GM04504 (cell line): ENCODE results near the gene ZEB2.
A peak's percentile ranks its signal among the peaks of the same experiment; 100 is the strongest.

Experiments used
- DNase-seq: peaks from one replicate; pipeline ENCODE4 v3.0.0-alpha.2; 2012; ENCODE audit warnings: low read depth

Gene ZEB2

DNA sequence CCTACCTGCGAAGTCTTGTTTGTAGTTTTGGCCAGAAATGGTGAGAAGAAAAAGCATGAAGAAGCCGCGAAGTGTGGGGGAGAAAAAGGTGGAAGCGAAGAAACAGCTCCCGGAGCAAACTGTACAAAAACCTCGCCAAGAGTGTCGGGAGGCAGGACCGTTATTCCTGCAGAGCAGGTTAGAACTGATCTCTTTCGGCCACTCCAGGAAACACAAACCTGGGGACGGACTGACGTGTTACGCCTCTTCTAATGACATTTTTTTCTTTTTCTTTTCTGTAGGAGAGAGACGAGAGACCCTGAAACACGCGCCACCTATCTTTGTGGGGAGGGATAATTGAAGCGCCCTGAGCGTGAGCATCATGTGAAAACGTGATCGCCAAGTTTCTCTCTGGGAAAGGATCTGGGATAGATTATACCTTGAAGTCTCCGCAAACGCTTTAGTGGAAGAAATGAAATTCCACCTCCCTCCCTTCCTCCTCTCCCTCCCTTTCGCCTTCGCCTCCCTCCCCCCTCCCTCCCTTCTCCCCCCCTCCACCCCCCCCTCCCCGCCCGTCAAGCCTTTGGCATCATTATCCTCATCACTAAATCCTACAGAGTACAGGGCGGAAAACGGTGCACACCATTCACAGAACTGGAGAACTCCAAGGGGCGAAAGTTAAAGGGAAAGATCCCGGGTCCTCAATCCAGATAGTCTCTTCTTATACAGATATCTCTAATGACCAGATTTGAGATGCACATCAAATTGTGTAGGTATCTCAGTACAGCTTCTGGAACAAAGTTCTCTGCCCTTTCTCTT is at the start of gene ZEB2:
TSS of gene ZEB2 (minus strand) at position 186 of the 798 bp plus-strand sequence. CDS start 2,769 bp downstream, outside the sequence.
- DNase-seq, result peak; percentile 83

DNA sequence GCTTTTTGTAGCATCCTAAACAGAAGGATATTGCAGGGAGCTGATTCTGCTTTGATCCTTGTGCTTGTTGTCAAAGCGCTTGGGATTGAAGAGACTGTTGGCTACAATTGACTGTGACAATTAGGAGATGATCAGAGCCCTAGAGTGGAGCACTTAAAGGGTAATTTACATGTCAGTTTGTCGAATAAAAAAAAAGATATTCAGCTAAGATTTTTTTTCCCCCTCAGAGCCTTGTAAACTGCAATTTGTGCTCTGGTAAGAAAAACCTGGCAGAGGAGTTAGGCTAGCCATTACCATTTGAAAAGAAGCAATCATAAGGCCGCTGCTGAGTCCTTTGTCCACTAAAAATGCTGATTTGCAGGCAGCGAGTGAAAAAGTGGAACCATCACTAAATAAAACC is 47.8 kb upstream of the ZEB2 start:
- no peak for DNase-seq

DNA sequence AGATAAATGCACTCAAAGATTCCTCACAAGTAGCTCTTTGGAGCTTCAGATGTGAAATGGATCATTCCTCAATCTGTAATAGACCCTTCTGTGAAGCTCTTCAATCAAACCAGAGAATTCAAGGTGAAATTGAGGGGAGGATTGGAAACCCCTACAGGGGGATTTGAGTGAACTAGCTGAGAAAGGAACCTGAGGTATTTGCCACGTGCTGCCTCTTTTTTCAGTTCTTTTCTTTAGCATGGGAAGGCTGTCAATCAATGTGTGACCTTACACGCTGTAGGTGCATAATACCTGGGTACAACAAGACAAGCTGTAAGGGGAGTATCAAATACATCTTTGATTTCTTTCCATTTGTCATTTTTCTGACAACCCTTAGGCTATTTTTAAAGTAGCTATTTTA is 46.5 kb upstream of the ZEB2 start:
- DNase-seq, result no peak

DNA sequence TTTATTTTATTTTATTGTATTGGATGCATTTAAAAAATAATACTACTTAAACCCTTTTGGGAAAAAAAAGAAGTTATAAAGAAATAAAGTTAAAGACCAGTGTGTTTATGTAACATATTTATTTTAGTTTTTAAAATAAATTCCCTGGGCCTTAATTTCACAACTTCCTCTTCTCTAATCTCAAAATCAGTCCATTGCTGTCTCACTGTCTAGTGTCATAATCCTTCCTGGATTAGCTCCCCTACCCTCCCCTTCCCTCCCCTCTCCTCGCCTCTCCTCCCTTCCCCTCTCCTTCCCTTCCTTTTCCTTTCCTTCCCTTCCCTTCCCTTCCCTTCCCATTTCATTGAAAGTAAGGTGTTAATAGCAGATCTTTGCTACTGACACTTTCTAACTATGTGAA is 40.3 kb upstream of the ZEB2 start:
- no peak for DNase-seq

DNA sequence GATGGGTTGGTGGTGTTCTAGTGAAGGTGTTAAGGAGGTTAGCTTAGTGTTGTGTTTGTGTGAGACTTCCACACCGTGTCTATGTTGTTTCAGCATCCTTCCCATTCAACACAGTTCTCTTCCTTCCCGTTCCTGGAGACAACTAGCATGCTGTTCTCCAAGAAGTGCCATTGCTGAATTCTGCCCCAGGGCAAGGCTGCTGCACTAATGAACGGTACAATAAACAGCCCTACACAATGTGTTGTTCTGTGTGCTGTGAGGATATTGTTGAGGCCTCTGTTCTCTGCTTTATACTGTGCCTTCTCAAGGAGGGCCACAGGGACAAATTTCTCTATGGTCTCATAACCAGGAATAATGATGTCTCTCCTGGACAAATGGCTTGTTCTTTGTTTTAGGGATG is 39.8 kb upstream of the ZEB2 start:
- DNase-seq, result no peak

DNA sequence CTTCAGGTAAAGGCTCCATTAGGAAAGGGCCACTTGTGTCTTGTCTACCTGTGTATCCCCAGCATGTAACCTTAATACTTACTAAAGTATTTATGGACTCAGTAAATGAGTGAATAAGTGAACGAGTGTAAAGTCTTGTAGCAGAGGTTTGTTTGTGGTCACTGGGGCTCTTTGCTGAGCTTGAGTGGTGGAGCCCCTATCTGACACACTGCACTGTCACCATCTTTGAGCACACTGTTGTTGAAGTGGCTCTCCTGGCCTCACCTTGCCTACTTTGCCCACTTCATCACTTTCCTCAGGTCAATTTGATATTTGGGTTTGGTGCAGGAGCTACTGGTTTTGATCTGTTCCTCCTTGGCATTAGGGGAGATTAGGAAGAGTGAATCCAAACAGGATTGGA is 39.3 kb upstream of the ZEB2 start:
- DNase-seq, result no peak

DNA sequence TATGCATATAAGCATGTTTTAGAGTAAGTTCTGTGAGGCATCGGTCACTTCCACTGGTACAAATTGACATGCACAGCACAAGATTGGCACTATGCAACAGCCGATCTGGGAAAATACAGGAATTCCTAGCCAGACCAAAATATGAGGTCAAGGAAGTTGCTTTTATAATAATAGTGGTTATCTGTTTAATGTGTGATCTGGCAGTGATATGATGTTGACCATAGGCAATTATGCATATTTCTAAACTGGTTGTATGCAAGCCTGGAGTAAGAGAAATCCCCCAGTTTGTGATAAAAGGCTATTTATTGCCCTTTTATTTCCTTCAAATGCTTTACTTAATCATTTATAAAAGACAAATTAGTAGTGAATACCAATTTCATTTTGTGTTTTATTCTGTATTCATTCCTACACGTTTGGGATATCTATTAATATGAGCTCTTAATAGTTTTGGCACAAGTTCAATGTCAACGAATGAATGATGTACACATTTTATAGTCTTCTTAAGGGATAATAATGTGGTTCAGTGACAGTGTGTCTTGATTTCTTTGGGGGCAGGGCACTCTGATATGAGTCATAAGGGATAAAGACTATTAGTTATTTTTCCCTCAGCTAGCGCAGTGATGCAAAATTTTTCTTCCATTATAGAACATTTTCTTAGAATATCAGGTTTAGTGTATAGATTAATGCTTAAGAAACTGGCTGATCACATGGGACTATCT is 34.7 kb upstream of the ZEB2 start:
- no peak for DNase-seq

DNA sequence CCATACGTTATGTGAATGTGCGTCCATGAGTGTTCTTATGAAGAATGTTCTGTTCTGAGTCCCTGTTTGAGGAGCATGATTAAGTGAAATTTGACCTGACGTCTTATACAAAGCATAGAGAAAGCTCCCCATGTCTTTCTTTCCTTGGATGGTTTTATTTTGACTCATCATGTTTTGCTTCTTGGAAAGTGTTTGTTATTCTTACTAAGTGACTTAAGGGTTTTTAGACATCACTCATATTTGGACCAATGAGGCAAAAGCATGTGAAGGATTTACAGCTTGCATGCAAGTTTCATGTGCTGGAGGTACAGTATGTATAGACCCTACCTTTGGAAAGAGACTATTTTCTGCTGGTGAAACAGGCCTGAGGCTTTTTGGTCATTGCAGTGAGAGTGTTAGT is 33.5 kb upstream of the ZEB2 start:
- peak; percentile 38 for DNase-seq

DNA sequence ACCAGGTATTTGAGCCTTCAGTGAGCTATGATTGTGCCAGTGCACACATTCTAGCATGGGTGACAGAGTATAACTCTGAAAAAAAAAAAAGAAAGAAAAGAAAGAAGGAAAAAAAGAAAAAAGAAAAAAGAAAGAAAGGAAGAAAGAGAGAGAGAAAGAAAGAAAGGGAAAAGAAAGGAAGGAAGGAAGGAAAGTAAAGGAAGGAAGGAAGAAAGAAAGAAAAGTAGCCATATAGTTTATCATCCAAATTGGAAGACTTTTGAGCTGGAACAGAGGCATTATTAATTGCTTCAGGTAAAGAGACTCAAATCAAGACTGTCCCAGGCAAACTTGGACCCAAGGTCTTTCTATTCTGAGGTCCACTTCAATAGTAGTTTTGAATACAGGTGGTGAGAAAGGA is 32.9 kb upstream of the ZEB2 start:
- DNase-seq, result no peak

DNA sequence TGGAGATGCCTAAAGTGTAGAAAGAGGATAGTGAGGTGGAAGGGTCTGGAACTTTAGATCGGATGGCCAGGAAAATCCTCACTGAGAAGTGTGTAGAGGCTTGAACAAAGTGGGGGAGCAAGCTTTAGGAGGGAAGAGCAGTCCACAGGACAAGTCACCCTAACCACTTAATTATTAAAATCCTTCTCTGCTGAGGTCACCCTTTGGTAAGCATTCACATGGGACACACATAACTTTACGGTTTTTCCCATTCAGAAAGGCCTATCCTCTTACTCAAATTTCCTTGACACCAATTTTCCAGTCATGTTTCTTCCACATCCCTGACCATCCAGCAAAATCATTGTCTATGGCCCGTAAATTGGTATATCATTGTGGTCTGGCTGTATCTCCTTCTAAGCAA is 31.0 kb upstream of the ZEB2 start:
- DNase-seq, result no peak

DNA sequence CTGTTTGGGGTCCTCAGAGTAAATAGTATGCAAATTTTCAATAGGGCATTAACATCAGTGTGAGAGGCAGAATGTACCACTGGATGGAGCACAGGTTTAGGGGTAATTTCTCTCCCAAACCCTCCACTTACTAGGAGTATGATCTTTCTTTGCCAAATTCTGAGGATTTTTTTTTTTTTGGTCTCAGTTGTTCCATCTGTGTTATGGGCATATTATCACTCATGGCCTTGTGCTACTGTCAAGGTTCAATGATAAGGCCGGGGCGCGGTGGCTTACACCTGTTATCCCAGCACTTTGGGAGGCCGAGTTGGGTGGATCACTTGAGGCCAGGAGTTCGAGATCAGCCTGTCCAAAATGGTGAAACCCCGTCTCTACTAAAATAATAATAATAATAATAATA is 30.2 kb upstream of the ZEB2 start:
- no peak for DNase-seq

DNA sequence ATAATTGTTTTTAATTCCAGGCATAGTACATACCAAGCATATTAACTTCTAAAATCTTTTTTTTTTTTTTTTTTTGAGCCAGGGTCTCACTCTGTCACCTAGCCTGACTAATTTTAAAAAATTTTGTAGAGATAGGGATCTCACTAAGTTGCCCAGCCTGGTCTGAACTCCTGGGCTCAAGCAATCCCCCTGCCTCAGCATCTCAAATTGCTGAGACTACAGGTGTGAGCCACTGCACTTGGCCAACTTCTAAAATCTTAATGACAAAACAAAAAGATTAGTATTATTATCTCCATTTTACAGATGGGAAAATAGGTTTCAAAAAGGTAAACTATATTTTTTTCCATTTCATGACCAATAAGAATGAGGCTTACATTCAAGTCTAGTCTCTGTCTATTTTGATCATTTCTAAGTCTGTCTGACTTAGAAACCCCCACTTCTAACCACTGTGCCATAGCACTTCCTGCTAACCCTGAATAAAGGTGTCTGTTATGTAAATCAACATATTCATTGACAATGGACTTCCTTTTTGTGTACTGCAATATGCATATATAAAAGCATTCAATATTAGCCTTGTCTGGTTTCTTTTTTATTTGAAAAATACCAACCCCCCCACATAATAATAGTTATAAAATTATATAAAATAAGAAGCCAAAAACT is 28.7 kb upstream of the ZEB2 start:
- no peak for DNase-seq

DNA sequence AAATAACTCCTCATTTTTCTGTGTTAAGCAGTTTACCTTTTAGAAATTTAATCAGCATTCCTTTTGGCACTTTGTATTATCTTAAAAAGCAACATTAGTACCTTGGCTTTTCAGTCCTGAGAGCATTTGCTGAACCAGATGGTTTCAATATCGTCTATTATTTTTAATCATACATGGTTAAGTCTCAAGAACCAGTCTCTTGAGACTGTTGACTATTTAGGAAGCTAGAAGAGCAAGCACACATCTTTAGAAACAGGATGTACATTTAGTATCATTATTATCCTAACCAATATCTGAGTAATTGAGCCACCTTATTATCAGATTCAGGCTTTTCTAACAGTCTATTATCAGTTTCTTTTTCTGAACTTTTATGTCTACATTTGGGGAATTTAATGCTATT is 28.2 kb upstream of the ZEB2 start:
- no peak for DNase-seq

DNA sequence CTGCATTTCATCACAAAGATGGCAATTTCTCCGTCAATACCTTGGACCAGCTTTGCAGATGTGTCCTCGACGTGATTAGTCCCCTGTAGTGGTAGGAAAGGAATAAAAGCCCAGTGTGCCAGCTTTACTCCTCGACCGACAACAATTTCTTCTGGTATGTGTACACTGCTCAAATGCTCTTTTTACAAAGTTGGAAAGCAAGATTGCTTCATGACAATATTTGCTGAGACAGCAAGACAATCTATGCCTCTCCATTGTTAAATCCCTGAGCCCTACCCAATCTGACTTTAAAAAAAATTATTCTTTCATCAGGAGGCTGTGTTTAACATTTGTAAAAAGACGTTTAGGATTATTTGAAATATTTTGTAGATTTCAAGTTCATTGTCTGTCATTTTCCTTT is 27.6 kb upstream of the ZEB2 start:
- no peak for DNase-seq

DNA sequence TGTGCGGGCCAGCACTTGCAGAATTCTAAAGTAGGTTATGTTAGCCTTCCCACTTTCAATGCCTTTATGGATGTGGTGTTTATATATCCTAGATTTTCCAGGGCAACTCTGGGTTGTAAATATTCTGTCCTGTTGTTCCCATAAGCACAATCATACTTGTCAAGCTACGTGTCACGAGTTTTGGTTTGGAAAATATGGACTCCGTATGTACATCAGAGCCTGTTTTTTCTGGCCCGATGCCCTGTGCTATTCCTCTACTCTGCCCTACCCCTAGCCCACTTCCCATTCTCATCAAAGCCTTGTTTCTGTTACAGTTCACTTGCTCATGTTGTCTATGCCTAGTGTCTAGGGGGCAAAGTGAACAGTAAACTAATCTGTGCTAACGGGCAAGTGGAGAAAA is 27.0 kb upstream of the ZEB2 start:
- no peak for DNase-seq

DNA sequence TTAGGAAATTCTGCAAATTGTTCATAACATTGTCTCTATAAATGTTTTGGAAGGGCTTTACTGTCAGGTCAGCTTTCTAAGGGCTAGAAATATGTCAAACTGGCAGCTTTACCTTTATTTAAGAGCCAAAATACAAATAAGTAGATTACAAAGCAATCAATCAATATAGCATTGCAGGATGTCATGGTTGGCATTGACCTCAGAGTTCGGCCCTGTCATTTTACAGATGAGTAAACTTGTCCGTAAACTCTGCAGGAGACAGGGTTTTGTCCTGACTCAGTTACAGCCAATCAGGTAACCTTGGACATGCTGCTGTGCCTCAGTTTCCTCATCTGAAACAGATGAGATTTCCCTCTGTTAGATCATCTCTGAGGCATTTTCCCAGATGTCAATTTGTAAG is 25.9 kb upstream of the ZEB2 start:
- DNase-seq, result no peak

DNA sequence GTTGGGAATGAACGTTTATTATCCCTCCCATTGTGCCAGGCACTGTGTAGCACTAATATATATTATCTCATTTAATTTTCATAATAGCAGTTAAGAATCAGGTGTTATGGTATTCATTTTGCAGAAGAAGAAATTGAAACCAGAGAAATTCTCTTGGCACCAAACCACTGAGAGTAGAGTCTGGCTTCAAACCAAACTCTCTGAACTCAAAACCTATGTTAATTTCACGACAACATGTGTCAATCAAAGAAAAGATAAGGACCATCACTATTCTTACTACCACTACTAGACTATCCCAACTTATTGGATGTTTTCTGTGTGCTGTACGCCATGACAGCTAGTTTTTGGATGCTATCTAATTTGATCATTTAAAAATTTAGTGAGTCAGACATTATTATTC is 24.1 kb upstream of the ZEB2 start:
- DNase-seq, result no peak

DNA sequence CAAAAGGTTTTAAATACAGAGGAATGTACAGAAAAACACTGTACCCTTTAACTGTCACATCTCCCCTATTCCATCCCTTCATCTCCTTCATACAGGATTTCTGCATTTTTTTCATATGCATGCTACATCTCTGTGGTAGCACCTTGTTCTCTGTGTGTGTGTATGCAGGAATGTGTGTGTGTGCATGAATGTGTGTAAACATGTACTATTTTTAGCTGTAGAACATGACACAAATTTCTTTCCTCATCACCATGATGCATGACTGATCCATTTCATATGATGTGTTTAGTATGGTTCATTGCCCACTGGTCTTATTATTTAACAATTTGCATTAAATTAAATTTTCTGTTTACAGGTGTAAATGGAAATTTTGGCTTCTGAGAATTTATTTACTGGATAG is 21.5 kb upstream of the ZEB2 start:
- DNase-seq, result no peak

DNA sequence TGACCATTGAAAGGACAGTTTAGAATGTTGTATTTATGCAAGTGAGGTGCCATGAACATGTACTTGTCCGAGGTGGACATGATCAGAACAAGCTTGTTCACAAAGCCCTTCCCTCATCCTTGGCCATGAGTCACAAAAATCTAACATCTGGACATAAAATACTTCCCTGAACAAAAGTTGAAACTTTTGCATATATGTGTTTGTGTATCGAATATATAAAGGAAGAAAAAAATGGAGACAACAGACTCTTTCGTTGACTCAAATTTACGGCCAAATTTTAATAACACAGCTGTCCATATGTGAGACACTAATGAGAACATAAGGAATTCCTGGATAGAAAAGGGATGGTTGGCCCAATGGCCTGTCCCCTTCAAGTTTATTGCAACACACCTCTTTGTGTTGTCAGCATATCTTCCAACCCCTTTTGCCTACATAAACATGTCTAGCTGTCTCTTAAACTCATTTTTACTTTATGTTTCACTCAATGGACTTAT is 19.4 kb upstream of the ZEB2 start:
- no peak for DNase-seq

DNA sequence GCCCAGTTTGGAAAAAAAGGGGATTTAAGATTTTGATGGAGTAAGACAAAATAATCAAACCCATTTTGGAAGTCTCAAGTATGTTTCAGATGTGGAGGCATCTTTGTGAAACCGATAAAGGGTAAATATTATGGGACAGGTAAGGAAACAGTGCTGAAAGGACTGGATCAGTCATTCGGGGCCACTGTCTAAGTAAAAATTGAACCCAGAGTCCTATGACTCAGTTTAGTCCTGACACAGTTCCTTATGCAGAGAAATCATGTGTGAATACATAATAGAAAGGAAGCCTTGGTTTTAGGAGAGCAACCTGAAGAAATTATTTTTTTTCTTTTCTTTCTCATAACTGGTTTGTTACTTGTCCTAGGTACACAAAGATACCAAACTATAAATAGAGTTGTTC is 15.4 kb upstream of the ZEB2 start:
- no peak for DNase-seq

DNA sequence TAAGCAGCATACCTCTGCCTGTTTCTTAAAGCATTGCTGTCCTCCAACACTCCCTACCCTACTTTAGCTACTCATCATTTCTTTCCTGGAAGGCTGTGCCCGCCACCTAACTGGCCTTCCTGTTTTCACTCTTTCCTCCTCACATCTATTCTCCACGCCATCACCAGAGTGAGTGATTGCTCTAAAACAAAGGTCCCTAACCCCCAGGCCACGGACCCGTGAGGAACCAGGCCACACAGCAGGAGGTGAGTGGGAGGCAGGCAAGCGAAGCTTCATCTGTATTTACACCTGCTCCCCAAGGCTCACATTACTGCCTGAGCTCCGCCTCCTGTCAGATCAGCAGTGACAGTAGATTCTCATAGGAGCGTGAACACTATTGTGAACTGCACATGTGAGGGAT is 13.3 kb upstream of the ZEB2 start:
- no peak for DNase-seq

DNA sequence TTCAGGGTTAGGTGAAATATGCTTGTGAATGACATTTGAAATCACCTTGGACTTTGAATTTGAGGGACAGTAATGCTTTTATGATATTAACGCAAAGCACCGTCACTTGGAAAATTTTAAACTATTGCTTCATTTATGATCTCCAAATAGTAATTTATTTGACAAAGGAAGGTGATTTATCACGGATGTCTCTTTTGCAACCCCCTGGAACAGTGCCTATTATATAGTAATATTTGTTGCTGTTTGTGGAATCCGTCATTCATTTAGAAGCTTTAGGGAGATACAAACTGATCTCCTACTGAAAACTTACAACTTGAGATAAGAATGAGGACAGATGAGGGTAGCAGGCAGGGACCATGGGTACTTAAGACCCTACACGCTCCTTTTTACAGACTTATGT is 10.7 kb upstream of the ZEB2 start:
- no peak for DNase-seq

DNA sequence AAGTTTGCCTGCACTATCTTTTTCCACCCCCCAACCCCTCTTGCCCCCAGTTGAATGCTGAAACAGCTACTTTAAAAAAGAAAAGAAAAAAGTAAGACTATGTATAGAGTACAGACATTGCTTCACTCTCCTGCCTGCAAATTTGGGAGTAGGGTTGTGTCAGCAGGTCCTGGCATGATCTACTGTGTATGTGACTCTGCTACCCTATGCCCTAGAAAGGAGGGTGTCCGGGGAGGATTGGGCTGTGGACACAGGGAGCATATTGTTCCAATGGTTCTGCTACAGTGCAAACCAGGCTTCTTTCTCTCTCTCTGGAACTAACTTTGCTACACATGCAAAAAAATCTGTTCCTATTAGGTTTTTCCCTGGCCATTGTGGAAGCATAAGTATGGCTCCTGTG is 9.9 kb upstream of the ZEB2 start:
- no peak for DNase-seq
